Measurements from ENCODE around the gene DGKQ.

The DGKQ gene, protein sequence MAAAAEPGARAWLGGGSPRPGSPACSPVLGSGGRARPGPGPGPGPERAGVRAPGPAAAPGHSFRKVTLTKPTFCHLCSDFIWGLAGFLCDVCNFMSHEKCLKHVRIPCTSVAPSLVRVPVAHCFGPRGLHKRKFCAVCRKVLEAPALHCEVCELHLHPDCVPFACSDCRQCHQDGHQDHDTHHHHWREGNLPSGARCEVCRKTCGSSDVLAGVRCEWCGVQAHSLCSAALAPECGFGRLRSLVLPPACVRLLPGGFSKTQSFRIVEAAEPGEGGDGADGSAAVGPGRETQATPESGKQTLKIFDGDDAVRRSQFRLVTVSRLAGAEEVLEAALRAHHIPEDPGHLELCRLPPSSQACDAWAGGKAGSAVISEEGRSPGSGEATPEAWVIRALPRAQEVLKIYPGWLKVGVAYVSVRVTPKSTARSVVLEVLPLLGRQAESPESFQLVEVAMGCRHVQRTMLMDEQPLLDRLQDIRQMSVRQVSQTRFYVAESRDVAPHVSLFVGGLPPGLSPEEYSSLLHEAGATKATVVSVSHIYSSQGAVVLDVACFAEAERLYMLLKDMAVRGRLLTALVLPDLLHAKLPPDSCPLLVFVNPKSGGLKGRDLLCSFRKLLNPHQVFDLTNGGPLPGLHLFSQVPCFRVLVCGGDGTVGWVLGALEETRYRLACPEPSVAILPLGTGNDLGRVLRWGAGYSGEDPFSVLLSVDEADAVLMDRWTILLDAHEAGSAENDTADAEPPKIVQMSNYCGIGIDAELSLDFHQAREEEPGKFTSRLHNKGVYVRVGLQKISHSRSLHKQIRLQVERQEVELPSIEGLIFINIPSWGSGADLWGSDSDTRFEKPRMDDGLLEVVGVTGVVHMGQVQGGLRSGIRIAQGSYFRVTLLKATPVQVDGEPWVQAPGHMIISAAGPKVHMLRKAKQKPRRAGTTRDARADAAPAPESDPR

DNA sequence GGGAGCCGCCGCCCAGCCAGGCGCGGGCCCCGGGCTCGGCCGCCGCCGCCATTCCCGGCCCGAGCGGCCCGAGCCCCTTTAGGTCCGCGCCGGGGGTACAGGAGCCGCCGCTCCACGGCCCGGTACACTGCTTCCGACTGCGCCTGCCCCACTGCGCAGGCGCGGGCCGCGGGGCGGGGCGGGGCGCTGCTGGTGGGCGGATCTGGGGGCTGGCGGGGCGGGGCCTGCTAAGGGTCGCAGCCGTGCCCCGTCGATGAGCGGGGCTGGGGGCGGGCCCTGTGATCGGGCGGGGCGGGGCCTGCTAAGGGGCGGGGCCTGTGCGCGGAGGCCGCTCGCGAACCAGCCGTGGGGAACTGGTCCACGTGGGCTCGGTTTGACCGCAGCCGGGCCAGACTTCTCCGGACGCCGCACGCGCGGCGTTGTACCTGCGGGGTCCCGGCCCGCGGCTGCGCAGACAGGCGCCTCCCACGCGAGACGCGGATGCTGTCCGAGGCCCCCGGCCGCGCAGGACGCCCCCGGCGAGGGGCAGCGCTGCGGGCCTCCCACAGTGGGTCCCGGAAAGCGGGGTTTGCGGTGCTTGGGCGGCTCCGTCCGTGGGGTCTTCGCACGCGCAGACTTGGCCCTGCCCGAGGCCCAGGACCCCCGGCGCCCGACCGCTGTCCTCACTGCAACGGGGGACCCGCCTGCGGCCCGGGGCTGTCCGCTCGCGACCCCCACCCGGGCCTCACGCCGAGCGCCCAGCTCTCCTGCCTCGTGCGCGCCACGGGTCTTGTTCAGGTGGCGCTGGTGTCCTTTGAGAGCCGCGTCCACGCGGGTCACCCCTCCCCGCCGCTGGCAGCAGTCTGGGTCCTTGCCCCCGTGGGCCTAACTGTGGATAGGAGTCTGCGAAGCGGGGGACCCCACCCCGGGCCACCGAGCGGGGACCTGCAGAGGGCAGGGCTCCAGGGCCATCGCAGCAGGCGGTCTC, at the start of gene DGKQ:
Gene DGKQ, minus strand, starts transcription at position 139 of the 967 bp plus-strand sequence. Its CDS starts 87 bp downstream, at position 52.
- peak; percentile 93 to 98 (median 98) for DNase-seq

DNA sequence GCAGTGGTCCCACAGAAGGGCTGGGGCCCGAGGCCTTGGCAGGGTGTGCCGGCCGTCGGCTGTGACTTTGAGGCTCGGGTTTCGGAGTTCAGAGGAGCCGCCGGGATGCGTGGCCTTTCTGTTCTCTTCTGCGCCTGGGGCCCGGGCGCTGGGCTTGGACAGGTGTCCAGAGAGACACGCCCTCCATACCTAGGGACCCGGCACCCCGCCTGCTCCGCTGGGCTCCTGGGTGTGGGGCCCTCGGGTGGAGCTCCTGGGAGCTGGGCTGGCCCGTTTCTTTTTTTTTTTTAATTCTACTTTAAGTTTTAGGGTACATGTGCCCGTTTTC, 49.3 kb upstream of the DGKQ start:
- no peak for DNase-seq

DNA sequence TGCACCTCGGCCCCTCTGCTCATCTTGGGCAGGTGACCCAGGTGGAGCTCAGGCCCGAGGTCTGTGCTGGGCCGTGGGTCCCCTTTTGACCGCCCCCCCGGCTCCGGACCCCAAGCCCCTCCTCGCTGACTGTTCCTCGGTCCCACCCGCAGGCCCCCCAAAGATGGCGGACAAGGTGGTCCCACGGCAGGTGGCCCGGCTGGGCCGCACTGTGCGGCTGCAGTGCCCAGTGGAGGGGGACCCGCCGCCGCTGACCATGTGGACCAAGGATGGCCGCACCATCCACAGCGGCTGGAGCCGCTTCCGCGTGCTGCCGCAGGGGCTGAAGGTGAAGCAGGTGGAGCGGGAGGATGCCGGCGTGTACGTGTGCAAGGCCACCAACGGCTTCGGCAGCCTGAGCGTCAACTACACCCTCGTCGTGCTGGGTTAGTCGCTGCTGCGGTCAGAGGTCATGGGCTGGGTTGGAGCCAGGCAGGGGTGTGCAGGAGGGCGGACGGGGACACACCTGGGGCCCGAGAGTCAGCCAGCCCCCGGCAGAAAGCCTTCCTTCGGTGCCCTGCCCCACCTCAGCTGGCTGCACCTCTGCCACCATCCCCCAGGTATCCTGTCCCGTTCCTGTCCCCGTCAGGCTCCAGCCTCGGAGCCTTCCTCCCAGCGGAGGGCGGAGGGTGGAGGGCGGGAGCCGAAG, 48.8 kb upstream of the DGKQ start:
- no peak for DNase-seq

DNA sequence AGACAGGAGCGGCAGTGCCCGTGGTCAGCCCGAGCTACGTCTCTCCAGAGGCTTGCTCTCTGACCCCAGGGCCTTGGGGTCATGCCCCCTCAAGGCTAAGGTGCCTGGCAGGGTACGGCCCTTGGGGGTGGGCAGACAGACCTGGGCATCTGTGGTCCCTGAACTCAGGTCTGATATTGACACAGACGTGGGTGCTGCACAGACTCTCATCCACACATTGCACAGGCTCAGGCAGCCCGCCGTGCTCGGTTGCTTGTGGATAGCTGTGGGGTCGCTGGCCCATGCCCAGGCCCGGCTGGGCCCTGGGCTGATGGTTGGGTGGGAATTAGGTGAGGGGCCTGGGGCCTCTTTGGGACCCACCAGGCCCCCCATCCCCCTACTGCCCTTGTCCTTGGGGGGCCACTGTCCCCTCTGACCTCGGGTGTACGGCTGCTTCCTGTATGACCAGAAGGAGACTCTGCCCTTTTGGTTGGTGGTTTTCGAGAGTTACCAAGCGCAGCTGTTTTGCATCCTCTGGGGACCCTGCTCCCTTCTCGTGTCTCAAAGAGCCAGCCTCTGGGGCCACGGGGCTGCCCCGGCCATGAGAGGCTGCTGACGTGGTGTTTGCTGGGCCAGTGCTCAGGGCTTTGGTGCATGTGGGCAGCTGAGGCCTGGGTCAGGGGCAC, 48.1 kb upstream of the DGKQ start:
- no peak for DNase-seq

DNA sequence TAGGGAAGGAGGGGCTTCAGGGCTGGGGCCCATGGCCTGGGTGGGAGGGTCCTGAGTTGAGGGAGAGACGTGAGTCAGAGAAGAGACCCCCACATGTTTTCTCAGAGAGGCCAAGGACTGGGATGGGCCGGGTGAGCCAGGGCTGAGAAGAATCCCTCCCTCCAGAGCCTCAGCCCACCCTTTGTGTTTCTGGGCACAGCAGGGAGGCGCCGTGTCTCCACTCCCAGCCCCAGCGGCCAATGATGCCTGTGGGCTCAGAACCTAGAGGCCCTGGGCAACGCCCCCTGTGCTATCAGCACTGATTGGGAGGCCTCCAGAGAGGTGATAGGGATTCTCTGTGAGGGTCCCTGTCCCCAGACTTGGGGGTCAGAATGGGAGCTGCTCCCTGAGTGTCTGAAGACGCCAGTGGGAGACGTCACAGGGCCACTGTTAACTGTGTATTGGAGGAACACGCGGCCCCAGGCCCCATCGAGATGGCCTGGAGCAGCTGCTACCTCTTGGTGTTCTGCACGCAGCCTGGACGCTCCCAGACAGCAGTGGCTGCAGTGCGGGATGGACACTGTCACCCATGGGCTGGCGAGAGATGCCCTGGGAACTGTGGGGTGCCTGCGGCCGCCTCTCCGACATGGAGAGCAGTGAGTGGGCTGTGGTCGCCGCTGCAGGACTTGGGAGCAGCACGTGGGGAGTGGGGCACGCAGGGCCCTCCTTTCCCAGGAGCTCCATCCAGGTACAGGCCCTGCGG, 46.5 kb upstream of the DGKQ start:
- no peak for DNase-seq

DNA sequence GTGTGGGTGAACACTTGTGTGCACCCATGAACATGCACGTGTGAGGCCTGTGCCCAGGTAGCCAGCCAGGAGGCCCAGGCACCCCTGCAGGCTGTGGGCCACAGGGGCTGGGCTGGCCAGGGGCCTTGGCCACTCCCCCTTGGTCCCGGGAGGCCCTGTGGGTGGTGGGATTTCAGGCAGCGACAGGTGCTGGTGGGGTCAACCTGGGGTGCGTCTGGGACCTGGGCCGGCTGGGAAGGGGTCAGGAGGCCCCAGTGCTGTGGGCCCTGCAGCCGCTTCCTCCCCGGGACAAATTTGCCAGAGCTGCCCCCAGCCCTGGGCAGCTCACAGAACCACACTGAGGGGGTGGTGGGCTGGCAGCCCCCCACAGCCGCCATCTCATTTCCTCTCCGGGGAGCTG, 46.0 kb upstream of the DGKQ start:
- no peak for DNase-seq

DNA sequence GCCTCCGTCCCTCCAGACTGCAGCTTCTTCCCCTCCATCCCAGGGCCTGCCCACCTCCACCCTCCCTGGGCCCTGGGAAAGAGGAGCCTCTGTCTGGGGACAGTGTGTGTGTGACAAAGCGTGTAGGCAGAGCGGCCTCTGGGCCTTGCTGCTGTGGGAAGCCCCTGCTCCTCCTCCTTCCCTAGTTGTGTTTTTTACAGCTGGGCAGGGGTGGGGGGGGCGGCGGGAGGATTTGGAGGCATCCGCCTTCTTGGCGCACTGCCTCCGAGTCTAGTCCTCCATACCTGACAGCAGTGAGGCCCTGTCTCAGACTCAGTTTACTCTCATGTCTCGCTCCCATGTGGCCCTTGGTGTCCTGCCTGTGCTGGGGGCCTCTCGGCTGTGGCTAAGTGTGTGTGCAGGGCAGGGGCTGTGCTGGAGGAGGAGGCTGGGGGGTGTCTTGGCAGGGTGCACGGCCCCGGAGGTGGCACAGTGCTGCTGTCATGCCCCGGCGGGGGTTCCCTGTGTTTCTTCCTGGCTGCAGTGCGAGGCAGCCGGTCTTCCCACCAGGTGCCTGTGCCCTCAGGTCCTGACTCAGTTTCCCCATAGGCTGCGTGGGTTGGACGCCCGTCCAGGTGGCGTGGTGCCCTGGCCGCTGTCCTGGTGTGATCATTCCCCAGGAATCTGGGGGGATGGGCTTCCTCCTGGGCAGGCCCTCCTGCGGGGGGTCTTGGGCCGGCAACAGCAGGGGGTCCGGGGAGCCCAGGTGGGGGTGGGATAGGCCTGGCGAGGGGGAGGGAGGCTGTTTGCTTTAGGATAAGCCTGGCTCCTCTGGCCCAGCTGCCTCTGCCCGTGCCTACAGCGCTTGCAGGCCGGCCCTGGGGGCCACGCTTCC, 45.0 kb upstream of the DGKQ start:
- peak; percentile 29 to 60 (median 32) for DNase-seq

DNA sequence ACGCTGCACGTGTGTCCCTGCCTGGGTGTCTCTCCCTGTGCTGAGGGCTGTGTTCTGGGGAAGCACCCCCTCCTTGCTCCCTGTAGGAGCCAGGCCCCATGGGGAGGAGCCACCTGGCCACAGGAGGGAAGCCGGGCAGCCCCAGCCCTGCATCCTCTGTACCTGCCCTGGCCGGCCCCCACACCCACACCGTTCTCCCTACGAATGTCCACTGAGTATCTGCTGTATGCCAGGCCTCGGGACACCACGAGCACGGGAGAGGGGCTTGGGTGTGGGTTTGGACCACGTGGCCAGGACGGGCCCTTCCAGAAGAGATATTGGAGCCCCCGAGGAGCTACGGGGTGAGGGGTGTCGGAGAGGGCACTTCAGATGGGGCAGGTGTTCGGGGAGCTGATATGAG, 44.3 kb upstream of the DGKQ start:
- DNase-seq: no peak

DNA sequence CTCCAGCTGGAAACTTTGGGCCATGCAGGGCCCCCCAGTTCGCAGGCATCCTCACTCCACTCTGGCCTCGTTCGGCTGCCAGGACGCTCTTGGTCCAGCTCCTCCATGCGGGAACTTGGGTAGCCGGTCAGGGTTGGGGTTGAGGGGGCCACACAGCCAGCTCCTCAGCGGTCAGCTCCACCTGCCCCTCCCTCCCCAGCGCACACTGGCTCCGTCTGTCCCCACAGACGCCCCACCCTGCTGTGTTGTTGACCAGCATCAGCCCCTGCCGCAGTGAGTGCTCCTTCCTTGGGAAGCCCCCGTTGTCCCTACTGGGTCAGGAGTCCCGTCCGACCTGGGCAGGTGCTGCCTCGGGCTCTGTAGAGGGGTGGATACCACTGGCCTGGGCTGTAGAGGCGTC, 43.8 kb upstream of the DGKQ start:
- DNase-seq: no peak

DNA sequence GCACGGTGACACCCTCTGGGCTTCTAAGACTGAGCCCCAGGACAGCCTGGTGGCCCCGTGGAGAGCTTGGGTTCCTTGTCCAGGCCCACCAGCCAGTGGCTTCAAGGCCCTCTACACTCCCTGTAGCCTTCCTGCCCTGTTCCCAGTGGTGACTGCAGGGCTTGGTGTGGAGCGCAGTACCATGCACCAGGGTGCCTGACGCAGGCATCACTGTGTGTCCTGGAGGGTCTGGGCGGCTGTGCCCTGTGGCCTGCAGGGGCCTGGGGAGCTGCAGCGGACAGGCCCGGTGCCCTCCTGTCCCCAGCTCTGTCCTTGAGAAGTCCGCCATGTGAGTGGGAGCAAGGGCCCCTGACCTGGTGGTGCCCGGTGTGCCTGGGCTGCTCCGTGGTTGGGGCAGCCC, 42.4 kb upstream of the DGKQ start:
- DNase-seq: no peak

DNA sequence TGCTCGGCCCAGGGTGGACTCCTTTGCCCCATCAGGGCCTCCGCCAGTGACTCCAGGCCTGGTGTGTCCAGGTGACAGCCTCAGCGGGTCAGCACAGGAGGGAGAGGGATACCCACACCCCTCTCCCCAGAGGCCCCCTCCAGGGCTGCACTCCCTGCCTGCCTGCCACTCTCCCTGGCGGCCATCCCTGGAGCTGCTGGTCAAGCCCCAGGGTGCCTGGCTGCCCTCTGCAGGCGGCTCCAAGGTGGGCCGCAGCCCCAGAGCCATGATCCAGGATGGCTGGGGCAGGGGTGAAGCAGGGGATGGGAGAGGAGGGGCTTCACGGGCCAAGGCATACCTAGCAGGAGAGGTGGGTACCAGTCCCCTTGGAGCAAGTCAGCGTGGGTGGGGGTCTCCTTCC, 41.8 kb upstream of the DGKQ start:
- no peak for DNase-seq

DNA sequence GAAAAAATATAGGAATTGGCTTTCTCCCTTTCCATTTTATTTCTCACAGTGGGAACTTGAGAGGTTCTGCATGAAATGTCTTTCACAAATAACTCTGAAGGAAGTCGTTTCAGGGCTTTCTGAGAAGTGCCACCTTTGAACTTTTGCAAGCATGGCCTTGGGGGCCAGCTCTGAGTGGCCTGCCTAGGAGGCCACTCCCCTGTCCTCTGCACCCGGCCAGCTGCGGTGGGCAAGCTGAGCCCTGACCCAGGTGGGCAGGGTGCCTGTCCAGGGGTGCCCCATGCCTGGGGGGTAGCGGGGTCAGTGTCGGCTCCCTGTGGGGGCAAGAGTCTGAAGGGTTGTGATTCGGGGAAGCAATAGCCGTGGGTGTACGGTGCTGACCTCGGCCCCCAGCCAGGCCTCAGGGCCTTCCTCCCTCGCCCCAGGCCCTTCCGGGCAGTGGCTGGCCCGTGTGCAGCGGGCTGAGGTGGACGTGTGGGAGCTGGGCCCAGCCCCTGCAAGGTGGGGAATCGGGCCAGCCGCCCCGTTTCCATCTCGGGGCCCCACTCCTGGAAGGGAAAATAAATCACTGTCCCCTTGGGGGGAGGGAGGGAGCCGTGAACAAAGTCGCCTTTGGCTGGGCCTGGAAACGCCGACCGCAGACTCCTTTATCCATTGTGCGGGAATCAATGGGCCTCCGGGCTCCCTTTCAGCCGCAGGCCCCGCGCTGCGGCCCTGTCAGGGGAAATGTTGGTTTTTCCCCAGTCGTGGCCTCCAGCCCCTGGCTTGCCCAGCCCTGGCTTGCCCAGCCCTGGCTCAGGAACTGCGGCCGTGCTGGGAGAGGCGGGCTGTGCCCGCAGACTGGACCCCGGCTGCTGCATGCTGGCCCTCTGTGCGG, 41.2 kb upstream of the DGKQ start:
- DNase-seq: peak; percentile 18 to 30 (median 22)

DNA sequence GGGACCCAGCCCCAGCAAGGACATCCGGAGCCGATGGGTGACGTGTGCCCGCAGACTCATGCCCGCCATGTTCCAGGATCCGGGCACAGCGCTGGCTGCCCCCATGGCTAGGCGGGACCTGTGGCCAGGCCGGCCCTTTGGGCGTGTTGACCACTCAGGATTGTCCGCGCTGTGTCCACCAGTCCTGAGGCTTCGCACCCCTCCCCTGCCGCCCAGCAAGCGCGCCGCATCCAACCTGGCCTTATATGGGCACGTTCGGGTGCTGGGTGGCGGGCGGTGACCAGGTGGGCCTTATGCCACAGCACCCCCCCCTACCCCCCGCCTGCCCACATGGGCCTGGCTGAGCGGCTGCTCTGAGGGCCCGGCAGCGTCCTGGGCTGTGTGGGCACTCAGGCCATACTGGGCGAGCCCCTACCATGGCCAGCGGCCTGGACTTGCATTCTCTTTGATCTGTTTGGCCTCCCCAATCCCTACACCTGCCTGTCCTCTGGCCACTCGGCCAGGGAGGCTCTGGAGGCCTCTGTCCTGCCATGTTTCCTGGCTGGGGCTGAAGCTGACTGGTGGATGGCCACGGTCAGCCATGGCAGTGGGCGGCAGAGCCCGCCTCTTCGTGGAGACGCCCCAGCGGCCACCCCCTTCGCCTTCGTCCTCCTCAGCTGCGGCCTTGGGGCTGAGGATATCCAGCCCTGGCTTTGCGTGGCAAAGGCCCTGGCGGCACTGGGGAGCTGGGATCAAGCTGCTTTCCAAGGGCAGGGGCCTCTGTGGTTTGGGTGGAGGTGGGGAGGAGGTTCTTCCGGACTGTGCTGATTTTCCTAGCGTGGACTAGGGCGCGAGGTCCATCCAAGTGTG, 40.1 kb upstream of the DGKQ start:
- no peak for DNase-seq

DNA sequence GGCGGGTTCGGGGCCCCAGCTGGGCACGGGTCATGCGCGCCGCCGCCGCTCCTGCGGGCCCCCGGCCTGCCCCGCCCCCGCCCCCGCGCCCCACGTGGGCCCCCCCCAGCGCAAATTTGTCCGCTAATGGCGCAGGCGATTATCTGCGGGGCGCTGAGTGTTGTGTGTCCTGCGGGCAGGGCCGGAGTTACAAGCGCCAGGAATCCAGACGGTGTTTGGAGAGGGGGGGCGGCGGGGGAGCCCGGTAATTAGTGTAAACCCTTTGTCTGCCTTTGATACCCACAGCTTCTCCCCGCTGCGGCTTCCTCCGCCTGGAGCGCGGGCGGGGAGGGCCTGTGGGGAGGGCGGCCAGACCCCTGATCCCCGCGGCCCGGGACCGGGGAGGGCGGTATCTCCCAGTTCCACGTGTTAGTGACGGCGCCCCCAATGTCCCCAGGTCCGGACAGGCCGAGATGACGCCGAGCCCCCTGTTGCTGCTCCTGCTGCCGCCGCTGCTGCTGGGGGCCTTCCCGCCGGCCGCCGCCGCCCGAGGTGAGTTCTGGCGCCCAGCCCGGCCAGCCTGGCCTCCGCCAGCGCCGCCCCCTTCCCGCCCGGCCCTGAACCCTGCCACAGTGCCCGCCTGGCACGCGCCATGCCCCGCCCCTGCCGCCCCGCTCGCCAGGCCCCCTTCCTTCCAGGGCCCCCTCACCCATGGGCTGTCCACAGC, 38.8 kb upstream of the DGKQ start:
- DNase-seq: peak in 2 of 3 donors; percentile 25 to 36

DNA sequence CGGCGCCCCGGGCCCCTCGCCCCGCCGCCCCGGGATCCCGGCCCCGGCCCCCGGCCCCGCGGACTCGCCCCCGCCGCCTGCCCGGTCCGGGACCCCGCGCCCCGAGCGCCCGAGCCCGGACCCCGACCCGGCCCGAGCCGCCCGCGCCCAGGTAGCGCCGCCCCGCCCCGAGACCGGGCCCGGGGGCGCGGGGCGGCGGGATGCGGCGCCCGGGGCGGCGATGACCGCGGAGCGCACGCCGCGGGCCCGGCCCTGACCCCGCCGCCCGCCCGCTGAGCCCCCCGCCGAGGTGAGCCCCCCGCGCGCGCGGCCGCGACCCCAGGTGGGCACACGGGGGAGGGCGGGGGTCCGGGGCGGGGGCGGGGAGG, 38.3 kb upstream of the DGKQ start:
- no peak for DNase-seq

DNA sequence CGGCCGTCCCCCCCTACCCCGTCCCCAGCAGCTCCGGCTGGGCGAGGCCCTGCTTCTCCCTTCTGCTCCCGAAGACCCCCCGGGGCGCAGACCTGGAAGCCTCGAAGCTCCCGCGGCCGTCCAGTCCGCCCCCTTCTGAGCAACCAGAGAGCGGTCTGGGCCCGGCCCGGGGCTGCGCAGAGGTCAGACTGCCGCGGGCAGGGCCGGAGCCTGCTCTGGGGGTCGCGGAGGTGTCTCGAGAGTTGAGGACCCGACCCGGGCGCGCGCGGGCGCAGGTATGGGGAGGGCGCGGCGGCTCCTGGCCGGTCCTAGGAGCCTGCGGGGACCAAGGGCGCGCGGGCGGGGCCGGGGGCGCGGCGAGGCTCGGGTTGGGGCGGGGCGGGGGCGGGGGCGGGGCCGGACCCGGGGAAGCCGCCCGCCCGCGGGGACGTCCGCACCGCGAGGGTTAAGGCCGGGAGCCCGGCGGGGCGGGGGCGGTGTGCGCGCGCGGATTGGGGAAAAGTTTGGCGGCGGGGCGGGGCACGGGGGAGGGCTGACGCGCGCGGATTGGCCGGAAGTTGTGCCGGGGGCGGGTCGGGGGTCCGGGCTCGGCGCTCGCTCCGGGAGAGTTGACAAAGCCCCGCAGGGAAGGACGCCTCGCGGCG, 37.8 kb upstream of the DGKQ start, which contains the start of gene FGFRL1:
Gene FGFRL1, plus strand, starts transcription at position 605 of the 644 bp plus-strand sequence. CDS start 860 bp downstream, outside the sequence.
- DNase-seq: peak; percentile 88 to 98 (median 96)

Data from suppressor macrophage treated with lipopolysaccharide for 1 hour (primary cell).